LNCAP (cell line): ENCODE data around the gene RAE1.

Source experiments
- CTCF ChIP-seq: fragments of 450-650 bp; IDR thresholded peaks from 2 replicates; pipeline ENCODE4 v1.5.1; 2017; ENCODE audit warnings: mild to moderate bottlenecking

Gene RAE1

GRCh38 chr20:57410398-57410920 is 59.4 kb downstream of the RAE1 start:
- TF ChIP-seq CTCF, result no peak

- no peak for TF ChIP-seq CTCF
Measured at GRCh38 chr20:57410924-57411323, 59.9 kb downstream of the RAE1 start.

- no peak for TF ChIP-seq CTCF
Measured at GRCh38 chr20:57411406-57412283, 60.6 kb downstream of the RAE1 start.

GRCh38 chr20:57412347-57413029 is 61.4 kb downstream of the RAE1 start:
- TF ChIP-seq CTCF, result no peak

GRCh38 chr20:57413986-57414385 is 62.9 kb downstream of the RAE1 start:
- TF ChIP-seq CTCF, result no peak

- TF ChIP-seq CTCF, result no peak
Measured at GRCh38 chr20:57414867-57415592, 64.0 kb downstream of the RAE1 start.

- no peak for TF ChIP-seq CTCF
Measured at GRCh38 chr20:57415771-57416170, 64.7 kb downstream of the RAE1 start.
